GM10266 (cell line): ENCODE data around the gene RND1.

Experiments used
- DNase-seq: peaks from one replicate; pipeline ENCODE4 v3.0.0; 2012; ENCODE audit errors: extremely low spot score
- TF ChIP-seq, protein P1 (sequence below): IDR thresholded peaks from 2 replicates; pipeline ENCODE4 v1.5.1; 2012; ENCODE audit warnings: mild to moderate bottlenecking, low read depth; ENCODE audit not compliant: control insufficient read depth, insufficient read depth; ENCODE audit errors: missing control alignments

RND1 gene

DNA sequence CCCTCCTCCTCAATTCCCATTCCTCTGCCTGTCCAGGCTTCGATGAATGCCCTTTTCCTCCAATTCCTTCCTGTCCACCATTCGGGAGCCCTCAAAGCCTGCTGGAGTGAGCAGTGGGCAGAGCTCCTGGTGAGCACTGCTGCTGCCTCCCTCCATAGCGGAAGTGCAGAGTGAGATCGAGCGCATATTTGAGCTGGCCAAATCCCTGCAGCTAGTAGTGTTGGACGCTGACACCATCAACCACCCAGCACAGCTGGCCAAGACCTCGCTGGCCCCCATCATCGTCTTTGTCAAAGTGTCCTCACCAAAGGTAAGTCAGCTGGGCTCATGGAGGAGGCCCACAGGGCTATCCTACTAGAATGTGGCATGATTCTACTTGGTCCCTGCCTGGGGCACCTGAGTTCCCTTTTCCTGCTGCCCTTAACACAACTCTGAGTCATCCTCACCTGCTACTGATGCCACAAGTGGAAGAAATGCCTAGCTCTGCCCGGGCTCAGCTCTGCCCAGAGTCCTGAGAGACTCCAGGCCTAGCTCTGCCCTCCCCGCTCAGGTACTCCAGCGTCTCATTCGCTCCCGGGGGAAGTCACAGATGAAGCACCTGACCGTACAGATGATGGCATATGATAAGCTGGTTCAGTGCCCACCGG is 39.3 kb downstream of the RND1 start:
- DNase-seq, result no peak

DNA sequence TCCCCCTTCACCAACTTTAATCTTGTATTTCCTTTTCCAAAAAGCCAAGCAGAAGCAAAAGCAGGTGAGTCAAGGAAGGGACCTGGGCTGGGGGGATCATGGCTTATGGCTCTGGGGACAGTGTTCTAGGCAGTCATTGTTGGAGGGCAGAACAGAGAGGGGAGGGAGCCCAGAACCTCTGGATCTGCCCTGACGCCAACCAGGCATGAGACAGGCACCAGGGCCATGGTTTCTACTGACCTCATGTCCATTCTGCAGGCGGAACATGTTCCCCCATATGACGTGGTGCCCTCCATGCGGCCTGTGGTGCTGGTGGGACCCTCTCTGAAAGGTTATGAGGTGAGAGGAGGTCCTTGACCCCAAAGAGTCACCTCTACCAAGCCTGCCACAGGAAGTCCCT is 40.8 kb downstream of the RND1 start:
- TF ChIP-seq, protein P1, sequence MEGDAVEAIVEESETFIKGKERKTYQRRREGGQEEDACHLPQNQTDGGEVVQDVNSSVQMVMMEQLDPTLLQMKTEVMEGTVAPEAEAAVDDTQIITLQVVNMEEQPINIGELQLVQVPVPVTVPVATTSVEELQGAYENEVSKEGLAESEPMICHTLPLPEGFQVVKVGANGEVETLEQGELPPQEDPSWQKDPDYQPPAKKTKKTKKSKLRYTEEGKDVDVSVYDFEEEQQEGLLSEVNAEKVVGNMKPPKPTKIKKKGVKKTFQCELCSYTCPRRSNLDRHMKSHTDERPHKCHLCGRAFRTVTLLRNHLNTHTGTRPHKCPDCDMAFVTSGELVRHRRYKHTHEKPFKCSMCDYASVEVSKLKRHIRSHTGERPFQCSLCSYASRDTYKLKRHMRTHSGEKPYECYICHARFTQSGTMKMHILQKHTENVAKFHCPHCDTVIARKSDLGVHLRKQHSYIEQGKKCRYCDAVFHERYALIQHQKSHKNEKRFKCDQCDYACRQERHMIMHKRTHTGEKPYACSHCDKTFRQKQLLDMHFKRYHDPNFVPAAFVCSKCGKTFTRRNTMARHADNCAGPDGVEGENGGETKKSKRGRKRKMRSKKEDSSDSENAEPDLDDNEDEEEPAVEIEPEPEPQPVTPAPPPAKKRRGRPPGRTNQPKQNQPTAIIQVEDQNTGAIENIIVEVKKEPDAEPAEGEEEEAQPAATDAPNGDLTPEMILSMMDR, result no peak
- DNase-seq, result no peak

More for the DNA sequence above, 39.3 kb downstream of the RND1 start:
- TF ChIP-seq, protein P1, result no peak

DNA sequence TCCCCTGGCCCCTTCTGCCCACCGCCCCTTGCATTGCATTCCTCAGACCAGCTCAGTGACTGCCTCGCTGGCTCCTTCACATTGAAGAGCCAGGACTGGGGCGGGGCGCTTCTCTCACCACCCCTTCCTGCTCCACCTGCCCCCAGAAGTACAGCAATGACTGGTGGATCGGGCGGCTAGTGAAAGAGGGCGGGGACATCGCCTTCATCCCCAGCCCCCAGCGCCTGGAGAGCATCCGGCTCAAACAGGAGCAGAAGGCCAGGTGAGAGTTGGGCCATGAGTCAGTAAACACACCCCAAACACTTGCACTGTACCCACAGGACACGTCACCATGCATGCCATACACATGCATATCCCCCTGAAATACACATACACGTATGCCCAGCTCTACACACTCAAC is 41.6 kb downstream of the RND1 start:
- DNase-seq, result no peak
- TF ChIP-seq, protein P1, result no peak

DNA sequence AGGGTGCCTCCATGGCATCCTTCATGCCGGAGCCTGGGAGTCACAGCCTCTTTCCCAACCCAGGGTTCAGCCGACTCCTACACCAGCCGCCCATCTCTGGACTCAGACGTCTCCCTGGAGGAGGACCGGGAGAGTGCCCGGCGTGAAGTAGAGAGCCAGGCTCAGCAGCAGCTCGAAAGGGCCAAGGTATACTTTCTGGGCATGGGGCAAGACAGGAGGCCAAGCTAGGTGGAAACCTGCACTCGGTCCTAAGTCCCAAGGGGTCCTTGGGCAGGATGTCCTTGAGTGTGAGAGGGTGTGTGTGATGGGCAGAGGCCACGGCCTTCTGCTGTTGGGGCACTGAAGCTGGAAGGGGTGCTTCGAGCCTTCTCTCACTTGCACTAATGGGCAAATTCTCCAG is 42.4 kb downstream of the RND1 start:
- no peak for DNase-seq
- TF ChIP-seq, protein P1, result no peak

DNA sequence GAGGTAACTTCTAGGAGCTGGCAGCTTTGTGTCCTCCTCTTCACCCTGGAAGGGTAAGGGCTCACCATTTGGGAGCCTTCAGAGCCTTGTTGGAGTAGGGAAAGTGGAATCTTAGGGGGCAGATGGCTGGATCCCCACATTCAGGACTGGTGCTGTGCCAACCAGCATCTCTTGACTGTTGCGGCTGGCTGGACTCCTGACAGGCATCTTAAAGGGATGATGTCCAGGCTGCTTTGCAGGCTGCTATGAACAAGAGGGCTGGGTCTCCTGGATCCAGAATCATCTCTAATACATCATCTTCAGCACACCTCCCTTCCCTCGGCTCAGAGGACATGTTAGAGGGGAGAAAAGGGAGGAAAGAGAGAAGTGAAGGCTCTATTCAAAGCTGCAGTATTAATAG is 43.0 kb downstream of the RND1 start:
- no peak for DNase-seq
- TF ChIP-seq, protein P1, result no peak

DNA sequence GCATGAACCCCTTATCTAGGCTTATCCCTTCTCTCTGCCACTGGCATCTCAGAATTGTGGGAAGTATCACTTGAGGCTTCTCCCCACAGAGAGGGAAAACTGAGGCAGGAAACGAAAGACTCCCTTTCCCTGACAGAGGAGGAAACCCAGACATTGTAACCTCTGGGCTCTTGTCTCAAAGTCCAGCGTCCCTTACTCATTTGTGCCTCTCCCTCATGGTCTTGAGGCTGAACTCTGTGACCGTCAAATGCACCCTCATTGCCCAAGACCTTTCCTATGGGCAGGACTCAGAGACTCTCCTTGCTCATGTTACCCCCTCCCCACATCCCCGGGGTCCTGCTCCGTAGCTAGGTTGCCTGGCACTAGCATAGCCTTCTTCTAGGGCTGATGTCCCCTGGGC is 43.5 kb downstream of the RND1 start:
- DNase-seq, result no peak
- TF ChIP-seq, protein P1, result no peak

DNA sequence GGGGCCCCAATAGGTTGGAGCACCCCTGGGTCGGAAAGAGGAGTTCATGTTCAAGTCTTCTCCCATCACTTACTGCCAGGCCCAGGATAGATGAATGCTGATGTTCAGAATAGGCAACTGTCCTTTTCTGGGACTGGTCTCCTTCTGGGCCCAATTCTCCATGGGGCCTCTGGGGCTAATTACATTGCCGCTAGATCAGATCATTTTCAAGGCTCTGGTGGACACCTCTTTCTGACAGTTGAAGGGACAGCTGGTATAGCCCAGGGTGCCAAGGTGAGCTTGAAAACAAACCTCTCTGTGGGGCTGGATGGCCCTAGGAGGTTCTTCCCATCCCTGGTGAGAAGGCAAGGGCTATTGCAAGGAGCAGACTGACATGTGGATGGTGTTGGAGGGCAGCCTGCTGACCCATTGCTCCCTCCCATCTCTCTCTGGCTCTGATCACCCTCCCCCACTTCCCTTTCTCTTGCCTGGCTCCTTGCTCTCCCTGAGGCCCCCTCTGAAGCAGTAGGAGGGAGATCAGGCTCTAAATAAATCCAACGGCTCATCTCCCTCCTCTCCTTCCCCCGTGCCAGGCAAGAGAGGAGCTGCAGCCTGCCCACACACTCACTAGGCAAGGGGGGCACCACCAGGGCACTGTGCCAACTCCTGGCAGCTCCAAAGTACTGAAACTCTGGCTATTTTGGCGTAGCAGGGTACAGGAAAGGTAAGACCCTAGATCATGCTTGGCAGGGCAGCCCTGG is 45.5 kb downstream of the RND1 start:
- TF ChIP-seq, protein P1, result no peak
- DNase-seq, result no peak
